ENCODE measurements around the gene MLPH. TPM values are rescaled to one million over a fixed set of nuclear protein-coding genes. Genes with fewer than 3 reads are reported as not detected.
"Not testable (repeated sequence)": the region's sequence is repeated elsewhere in the genome, so short reads cannot be mapped to it uniquely, and the experiment has no call there.

Gene MLPH
- total RNA-seq, 2 experiments from 2014 or later: 0.39 TPM; not detected in 1

GRCh38 chr2:237467447-237468179 is 19.4 kb upstream of the MLPH start:
- TF ChIP-seq CTCF (IDR thresholded peaks at IDR 0.05): no peak
- POLR2A ChIA-PET: interaction anchor here (0.8 to 1.6 kb wide), 2 partner anchors 33 to 46 kb away, joined by 3 to 5 read pairs; no protein-coding TSS in a partner anchor
- intact Hi-C loops (cut with DNase I, micrococcal nuclease): no loop called here
- Mint-ChIP-seq H3K27me3 (no peaks in the 10 kb centered on the region), H3K27ac (no peak overlapping the region), H3K4me3 (no peak overlapping the region), H3K9me3 (no peaks in the 10 kb centered on the region), H3K36me3 (ENCODE audit: low read depth) (no peaks in the 10 kb centered on the region), H3K4me1 (ENCODE audit: low read depth) (peaks cover 11% of the 10 kb centered on the region)
- DNase-seq (no peak), ATAC-seq (ENCODE audit: poor library complexity) (no peak)
- CTCF ChIA-PET: interaction anchor here (4.7 kb wide), 1 partner anchor 46 kb away, joined by 23 read pairs; no protein-coding TSS in a partner anchor
- Histone ChIP-seq H3K9me3 (ENCODE audit: control insufficient read depth in 1 of 2, insufficient read depth in 1 of 2, low read length in 2 of 2) (no peaks in the 10 kb centered on the region), H3K4me3 (ENCODE audit: low read length) (no peak overlapping the region), H3K27me3 (ENCODE audit: control insufficient read depth in 1 of 2, insufficient read depth in 2 of 2, low read length in 2 of 2) (no peaks in the 10 kb centered on the region), H3K27ac (ENCODE audit: low read depth in 1 of 2, low read length in 2 of 2) (no peak overlapping the region), H3K36me3 (ENCODE audit: insufficient read depth, low read length) (no peaks in the 10 kb centered on the region), H3K4me1 (ENCODE audit: insufficient read depth, low read length) (no peaks in the 10 kb centered on the region)

GRCh38 chr2:237469410-237469809 is 17.6 kb upstream of the MLPH start:
- H3K4me1 ChIP-seq (ENCODE audit: insufficient read depth, low read length); ATAC-seq (ENCODE audit: poor library complexity); H3K27ac Mint-ChIP-seq; H3K9me3 Mint-ChIP-seq; H3K27me3 ChIP-seq (ENCODE audit: control insufficient read depth in 1 of 2, insufficient read depth in 2 of 2, low read length in 2 of 2); H3K27me3 Mint-ChIP-seq; H3K27ac ChIP-seq (ENCODE audit: low read depth in 1 of 2, low read length in 2 of 2); H3K36me3 ChIP-seq (ENCODE audit: insufficient read depth, low read length); H3K36me3 Mint-ChIP-seq (ENCODE audit: low read depth); DNase-seq; H3K9me3 ChIP-seq (ENCODE audit: control insufficient read depth in 1 of 2, insufficient read depth in 1 of 2, low read length in 2 of 2); H3K4me3 Mint-ChIP-seq; H3K4me3 ChIP-seq (ENCODE audit: low read length); intact Hi-C loops (cut with DNase I, micrococcal nuclease): not testable (repeated sequence)
- H3K4me1 Mint-ChIP-seq (ENCODE audit: low read depth): peaks cover 21% of the 10 kb centered on the region
- CTCF ChIA-PET: interaction anchor here (4.7 kb wide), 1 partner anchor 48 kb away, joined by 23 read pairs; no protein-coding TSS in a partner anchor
- POLR2A ChIA-PET: interaction anchor here (1.6 kb wide), 1 partner anchor 48 kb away, joined by 5 read pairs; no protein-coding TSS in a partner anchor

GRCh38 chr2:237469849-237470248 is 17.2 kb upstream of the MLPH start:
- POLR2A ChIA-PET: interaction anchor here (1.2 to 2.5 kb wide), 2 partner anchors 35 to 48 kb away, joined by 5 to 18 read pairs; no protein-coding TSS in a partner anchor
- H3K27me3 ChIP-seq (ENCODE audit: control insufficient read depth in 1 of 2, insufficient read depth in 2 of 2, low read length in 2 of 2): no peaks in the 10 kb centered on the region
- no peak for ATAC-seq (ENCODE audit: poor library complexity)
- no peaks in the 10 kb centered on the region for H3K9me3 Mint-ChIP-seq
- no peaks in the 10 kb centered on the region for H3K36me3 ChIP-seq (ENCODE audit: insufficient read depth, low read length)
- H3K4me1 Mint-ChIP-seq (ENCODE audit: low read depth): peaks cover 26% of the 10 kb centered on the region
- CTCF ChIA-PET: interaction anchor here (4.7 kb wide), 1 partner anchor 48 kb away, joined by 23 read pairs; no protein-coding TSS in a partner anchor
- no peak overlapping the region for H3K27ac Mint-ChIP-seq
- no peak for DNase-seq
- no peaks in the 10 kb centered on the region for H3K36me3 Mint-ChIP-seq (ENCODE audit: low read depth)
- H3K4me3 Mint-ChIP-seq: no peak overlapping the region
- no peaks in the 10 kb centered on the region for H3K9me3 ChIP-seq (ENCODE audit: control insufficient read depth in 1 of 2, insufficient read depth in 1 of 2, low read length in 2 of 2)
- no peak overlapping the region for H3K4me3 ChIP-seq (ENCODE audit: low read length)
- intact Hi-C loops (cut with DNase I, micrococcal nuclease): loop anchor here in 1 of 2 experiments (10.0 kb wide), 1 partner anchor 385 kb away; the partner anchor contains the start of gene COPS8
- H3K27ac ChIP-seq (ENCODE audit: low read depth in 1 of 2, low read length in 2 of 2): no peak overlapping the region
- H3K4me1 ChIP-seq (ENCODE audit: insufficient read depth, low read length): peaks cover 11% of the 10 kb centered on the region
- H3K27me3 Mint-ChIP-seq: no peaks in the 10 kb centered on the region
- no peak for TF ChIP-seq CTCF (IDR thresholded peaks at IDR 0.05)
